ENCODE results near the gene IRX2. TPM values are rescaled to one million over a fixed set of nuclear protein-coding genes. Genes with fewer than 3 reads are reported as not detected.

The IRX2 gene
- total and polyA plus RNA-seq, 2 of the 8 experiments (the other 6 are each of a cell fraction or from before 2014, with no cell fraction given) = 23.4 to 40.4 TPM

- no peak overlapping the region for H4K8ac ChIP-seq (ENCODE audit: extremely low read depth, insufficient read depth, low read length)
- peaks cover 26 to 27% of the 10 kb centered on the region in 2 experiments for H4K20me1 ChIP-seq (replicated peaks in 1 of 2; ENCODE audit: control insufficient read depth in 1 of 2, insufficient read depth in 2 of 2, low read length in 2 of 2)
- H4K5ac ChIP-seq (ENCODE audit: insufficient read length, low read depth, low read length) = no peak overlapping the region
- H2BK15ac ChIP-seq (ENCODE audit: low read length) = no peak overlapping the region
- H3K14ac ChIP-seq (ENCODE audit: insufficient read length) = no peak overlapping the region
- POLR2A ChIA-PET (ENCODE audit: partially characterized antibody) = interaction anchor here (4.0 kb wide), 1 partner anchor 10 kb away, joined by 64 read pairs; the partner anchor contains the start of gene IRX2
- no peak overlapping the region for H4K91ac ChIP-seq (replicated peaks; ENCODE audit: insufficient read length, low read length)
- H2AK5ac ChIP-seq (ENCODE audit: low read depth, low read length) = no peak overlapping the region
- H2BK12ac ChIP-seq (ENCODE audit: low read depth, low read length) = no peak overlapping the region
- CTCF ChIA-PET (ENCODE audit: partially characterized antibody) = no interaction called here
- no peak overlapping the region for H3K4ac ChIP-seq (replicated peaks; ENCODE audit: insufficient read length, low read depth, low read length)
- 28% methylated on average over 3 of the region's 3 CpGs; no CpG with 5 or more reads in 1 of the 2 experiments for WGBS, 2 experiments (ENCODE audit: extremely low coverage in 1 of 2, insufficient coverage in 1 of 2, insufficient read length in 1 of 2, insufficient replicate concordance in 2 of 2, low coverage in 1 of 2, low lambda C conversion rate in 2 of 2, missing lambda C conversion rate in 1 of 2)
- no peak for FAIRE-seq
- H3K9me3 ChIP-seq (ENCODE audit: insufficient read depth in 2 of 2, low read depth in 1 of 2, low read length in 1 of 2) = no peaks in the 10 kb centered on the region
- no peak overlapping the region for H2BK5ac ChIP-seq (ENCODE audit: low read depth, low read length)
- no peak overlapping the region for H2AFZ ChIP-seq (ENCODE audit: low read length)
- peaks cover 31 to 69% (median 68%) of the 10 kb centered on the region in 4 experiments for H3K27me3 ChIP-seq (replicated peaks in 1 of 4; ENCODE audit: control insufficient read depth in 3 of 4, extremely low read depth in 1 of 4, insufficient read depth in 3 of 4, low read length in 3 of 4)
- H3K36me3 ChIP-seq (ENCODE audit: control insufficient read depth in 2 of 4, insufficient read depth in 4 of 4, low read length in 3 of 4) = peaks cover 0 to 37% (median 10%) of the 10 kb centered on the region in 4 experiments; a peak in 7 of 8 replicates
- no peak overlapping the region for H2BK20ac ChIP-seq (ENCODE audit: low read length)
- H3K23ac ChIP-seq (ENCODE audit: insufficient read length) = no peak overlapping the region
- H2BK120ac ChIP-seq (replicated peaks; ENCODE audit: low read depth, low read length) = no peak overlapping the region
- peak in 1 of 2 experiments; percentile 41 for DNase-seq (ENCODE audit: low read depth in 1 of 2, low spot score in 2 of 2)
- no peak overlapping the region for H3K4me2 ChIP-seq (ENCODE audit: insufficient read depth in 1 of 2, low read depth in 2 of 2, low read length in 2 of 2)
- no peak overlapping the region for H3K56ac ChIP-seq (replicated peaks; ENCODE audit: insufficient read length, low read depth, low read length)
- H3K79me1 ChIP-seq (ENCODE audit: low read depth, low read length) = no peaks in the 10 kb centered on the region
- H3K4me3 ChIP-seq (ENCODE audit: extremely low read depth in 1 of 4, insufficient read depth in 2 of 4, low read depth in 3 of 4, low read length in 4 of 4) = no peak overlapping the region
- H3K18ac ChIP-seq (ENCODE audit: extremely low read depth, low read length) = no peak overlapping the region
- peaks cover 0 to 26% of the 10 kb centered on the region in 2 experiments; a peak in 2 of 4 replicates for H3K79me2 ChIP-seq (ENCODE audit: control insufficient read depth in 1 of 2, insufficient read depth in 2 of 2, low read length in 2 of 2)
- H3K9ac ChIP-seq (replicated peaks in 1 of 4; ENCODE audit: extremely low read depth in 1 of 4, low read depth in 3 of 4, low read length in 3 of 4) = no peak overlapping the region
- no peak overlapping the region for H3K27ac ChIP-seq (ENCODE audit: low read depth, low read length)
- peaks cover 6 to 31% (median 14%) of the 10 kb centered on the region in 4 experiments for H3K4me1 ChIP-seq (replicated peaks in 1 of 4; ENCODE audit: control insufficient read depth in 3 of 4, insufficient read depth in 4 of 4, low read length in 3 of 4)
- peaks cover 9% of the 10 kb centered on the region; the same call in 1 of the 2 replicates for H3K23me2 ChIP-seq (ENCODE audit: low read depth, low read length)
- TF ChIP-seq CTCF (IDR thresholded peaks at IDR 0.05; ENCODE audit: control extremely low read depth in 1 of 3, insufficient read depth in 1 of 3, low read depth in 1 of 3, low read length in 3 of 3) = no peak
- TF ChIP-seq GTF2F1 (IDR thresholded peaks at IDR 0.05; ENCODE audit: borderline replicate concordance, low read depth, low read length) = no peak
- TF ChIP-seq POU5F1 (IDR thresholded peaks at IDR 0.05; ENCODE audit: low read depth, low read length) = no peak
- TF ChIP-seq SAP30 (IDR thresholded peaks at IDR 0.05; ENCODE audit: insufficient read depth, insufficient replicate concordance, low read length) = no peak
- TF ChIP-seq RNF2 (IDR thresholded peaks at IDR 0.05; ENCODE audit: borderline replicate concordance, low read depth, low read length, missing control alignments, poor library complexity, severe bottlenecking) = no peak
- no peak for TF ChIP-seq PHF8 (conservative IDR thresholded peaks at IDR 0.05; ENCODE audit: low read depth, low read length)
- TF ChIP-seq EZH2 (IDR thresholded peaks at IDR 0.05; ENCODE audit: low read depth, low read length, severe bottlenecking) = no peak
- no peak; the same call in 1 of the 2 replicates for TF ChIP-seq SUZ12 (IDR thresholded peaks at IDR 0.05; ENCODE audit: low read length)
- TF ChIP-seq KDM1A (IDR thresholded peaks at IDR 0.05; ENCODE audit: borderline replicate concordance, low read length) = no peak
- TF ChIP-seq MAFK (IDR thresholded peaks at IDR 0.05; ENCODE audit: low read depth, low read length) = no peak
Measured at GRCh38 chr5:2741956-2742355, 9.5 kb downstream of the IRX2 start.
